NCI-H2081 treated with DMSO at 0.1 percent for 48 hours (cell line): Measurements from ENCODE around the gene LRP1B.
A peak's percentile ranks its signal among the peaks of the same experiment; 100 is the strongest.
"Not testable (repeated sequence)": the region's sequence is repeated elsewhere in the genome, so short reads cannot be mapped to it uniquely, and the experiment has no call there.

Source experiments
- DNase-seq: peaks from one replicate; lab custom pipeline; 2025; lab: John Stamatoyannopoulos, UW

LRP1B gene

DNA sequence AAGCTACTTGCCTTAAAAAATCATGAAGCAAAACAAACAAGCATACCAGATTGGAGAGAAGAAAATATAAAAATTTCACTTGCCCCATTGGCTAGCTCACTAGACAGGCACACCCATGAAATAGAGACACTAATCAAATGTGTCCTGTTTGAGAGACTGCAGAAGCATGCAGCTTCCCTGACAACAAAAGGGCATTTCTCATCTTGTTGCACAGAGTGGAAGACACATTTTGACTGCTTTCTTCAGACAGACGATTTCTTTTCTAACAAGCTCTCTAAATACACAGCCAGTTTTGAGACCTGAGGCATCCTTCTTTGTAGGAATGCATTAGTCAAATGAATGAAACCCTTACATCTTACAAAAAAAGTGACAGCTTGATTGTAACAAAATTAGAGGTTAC, 1792.0 kb downstream of the LRP1B start:
- DNase-seq, result no peak

DNA sequence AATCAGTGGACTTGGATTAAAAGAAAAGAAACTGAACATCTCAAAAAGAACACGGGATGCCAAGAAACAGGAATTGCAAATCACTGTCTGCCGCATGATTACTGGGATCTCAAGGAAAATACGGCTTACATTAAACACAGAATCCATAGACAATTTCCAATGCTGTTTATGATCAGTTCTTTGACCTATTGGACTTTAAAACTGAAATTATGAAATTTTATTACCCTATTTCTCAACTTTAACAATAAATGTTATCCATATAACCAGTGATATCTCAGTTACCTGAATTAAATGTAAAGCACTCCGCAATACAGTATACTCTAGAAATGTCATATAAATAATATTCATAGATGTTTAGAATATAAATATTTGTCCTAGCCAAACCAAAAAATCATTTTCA, 1793.8 kb downstream of the LRP1B start:
- no peak for DNase-seq

DNA sequence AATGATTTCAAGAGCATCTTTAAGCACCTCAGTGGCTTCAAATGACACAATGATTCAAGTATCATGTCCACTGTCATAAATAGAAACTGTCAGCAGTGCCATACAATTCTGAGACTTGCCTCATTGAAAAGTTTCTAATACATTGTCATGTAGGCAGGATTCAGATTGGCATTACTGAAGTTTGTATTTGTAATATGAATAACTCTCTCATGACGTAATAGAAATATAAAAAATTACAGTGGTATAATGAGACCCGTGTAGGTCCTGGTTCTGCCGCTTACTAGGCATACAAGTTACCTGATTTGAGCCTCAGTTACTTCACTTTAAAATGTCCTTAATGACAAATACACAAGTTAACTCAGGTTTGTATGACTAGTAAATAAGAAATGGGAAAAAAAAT, 1814.5 kb downstream of the LRP1B start:
- no peak for DNase-seq

DNA sequence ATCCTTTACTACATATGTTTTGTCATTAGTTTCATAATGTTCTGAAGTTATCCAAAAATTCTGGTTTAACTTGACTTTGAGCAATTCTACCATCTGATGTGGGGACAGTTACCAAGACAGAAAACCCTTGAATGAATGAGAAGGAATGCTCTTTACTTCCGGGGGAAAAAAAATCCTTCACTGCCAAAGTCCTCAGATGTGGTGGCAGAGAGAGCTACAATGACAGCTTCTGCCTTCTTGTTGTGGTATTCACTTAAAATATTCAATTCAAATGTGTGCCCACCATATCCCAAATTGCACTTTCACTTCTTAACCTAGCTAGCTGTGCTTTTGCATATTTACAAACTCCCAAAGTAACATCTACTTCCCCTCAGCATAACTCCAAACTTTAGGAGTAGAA, 1818.9 kb downstream of the LRP1B start:
- DNase-seq, result no peak

DNA sequence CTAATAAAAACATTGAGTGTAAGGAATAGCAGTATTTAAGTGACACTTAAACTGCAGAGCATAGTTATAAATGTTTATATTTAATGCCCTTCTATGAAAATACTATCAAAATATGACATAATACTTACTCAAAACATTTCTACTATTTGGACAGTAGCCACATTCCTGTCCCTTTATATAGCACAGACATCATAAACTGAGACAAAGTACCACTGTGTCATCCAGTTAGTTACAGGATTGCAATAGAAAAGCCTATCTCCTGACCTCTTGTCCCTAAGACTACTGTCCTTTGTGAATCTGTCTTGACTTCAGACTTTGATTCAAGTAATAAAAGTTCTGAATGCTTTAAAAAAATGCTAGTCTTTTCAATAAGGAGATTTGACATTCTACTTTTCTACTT, 1822.1 kb downstream of the LRP1B start:
- no peak for DNase-seq

DNA sequence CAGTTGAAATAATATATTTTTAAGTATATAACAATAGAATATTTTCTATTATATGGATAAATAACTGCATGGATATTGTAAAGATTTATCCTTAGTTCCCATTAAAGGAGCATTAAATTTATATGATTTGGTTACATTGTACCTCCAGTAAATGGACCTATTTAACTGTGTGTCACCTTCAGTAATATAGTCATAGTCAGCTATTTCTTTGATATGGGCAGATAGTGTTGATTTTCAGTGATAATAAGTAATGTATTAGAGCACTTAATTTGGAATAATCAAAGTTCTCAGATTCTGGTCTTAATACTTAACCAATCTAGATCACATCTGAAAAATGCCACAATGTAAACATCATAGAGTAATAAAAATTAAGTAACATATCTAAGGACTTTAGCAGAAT, 1823.3 kb downstream of the LRP1B start:
- no peak for DNase-seq

DNA sequence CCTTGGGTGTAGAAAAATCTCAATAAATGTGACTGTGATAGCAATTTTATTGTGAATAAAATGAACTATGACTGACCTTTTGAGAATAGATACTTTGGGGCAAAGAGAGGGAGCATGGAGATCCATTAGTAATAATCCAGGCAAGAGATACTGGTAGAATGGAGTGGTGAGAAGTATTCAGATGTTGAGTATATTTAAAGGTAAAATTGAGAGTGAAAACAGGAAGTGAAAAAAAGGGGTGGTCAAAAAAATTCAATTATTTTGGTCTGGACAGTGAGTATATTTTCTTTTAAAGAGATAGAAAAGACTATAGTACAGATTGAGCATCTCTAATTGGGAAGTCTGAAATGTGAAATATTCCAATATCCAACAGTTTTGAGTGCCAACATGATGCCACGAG, 1835.0 kb downstream of the LRP1B start:
- DNase-seq, result no peak

DNA sequence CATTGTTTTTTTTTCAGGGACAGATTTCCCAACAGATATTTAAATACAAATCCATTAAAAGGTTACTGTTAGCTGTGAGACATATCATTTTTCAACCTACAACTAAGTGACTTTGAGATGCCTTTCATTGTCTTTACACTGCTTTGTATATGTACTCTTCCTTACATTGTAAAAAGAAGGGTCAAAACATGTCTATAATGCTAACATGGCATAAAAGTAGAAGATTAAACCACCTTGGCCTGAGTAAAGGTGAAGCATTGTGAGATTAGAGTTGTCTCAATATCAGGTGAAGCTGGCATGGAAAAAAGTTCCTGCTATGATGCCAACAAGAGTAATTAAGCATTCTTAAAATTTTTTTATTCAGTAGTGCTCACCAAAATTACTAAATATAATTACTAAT, 1842.1 kb downstream of the LRP1B start:
- DNase-seq, result no peak

DNA sequence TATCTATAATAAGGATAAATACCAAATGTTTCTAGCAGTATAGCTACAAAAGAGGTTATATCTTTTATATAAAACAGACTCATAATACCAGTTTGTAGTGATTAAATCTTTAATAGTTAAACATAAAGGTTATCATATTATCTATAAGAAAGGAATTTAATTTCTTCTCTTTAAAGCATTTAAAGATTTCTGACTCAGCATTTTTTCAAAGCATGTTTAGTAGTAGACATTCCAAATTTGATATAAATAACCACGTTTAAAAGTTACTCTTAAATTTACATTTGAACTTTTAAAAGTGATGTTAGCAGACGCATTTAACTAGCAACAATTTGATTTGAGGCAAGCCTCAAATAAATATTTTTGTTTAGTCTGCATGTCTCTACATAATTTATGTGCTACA, 1842.6 kb downstream of the LRP1B start:
- no peak for DNase-seq

DNA sequence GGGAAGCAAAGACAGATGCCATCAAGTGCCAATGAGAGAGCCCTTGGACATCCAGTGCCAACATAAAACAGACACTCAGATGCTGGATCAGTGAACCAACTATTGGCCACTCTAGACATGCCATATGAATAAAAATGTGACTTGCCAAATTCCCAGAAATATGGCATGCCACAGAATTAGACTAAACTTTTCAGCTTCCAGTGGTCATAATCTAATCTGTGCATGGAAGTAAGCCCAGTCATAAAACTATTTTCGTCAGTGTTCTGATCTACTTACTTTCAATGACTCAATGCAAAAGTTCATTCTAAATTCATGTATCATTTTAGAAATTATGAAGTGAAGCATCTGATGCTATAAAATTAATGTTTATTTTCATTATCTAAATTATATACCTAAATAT, 1844.4 kb downstream of the LRP1B start:
- DNase-seq, result no peak

DNA sequence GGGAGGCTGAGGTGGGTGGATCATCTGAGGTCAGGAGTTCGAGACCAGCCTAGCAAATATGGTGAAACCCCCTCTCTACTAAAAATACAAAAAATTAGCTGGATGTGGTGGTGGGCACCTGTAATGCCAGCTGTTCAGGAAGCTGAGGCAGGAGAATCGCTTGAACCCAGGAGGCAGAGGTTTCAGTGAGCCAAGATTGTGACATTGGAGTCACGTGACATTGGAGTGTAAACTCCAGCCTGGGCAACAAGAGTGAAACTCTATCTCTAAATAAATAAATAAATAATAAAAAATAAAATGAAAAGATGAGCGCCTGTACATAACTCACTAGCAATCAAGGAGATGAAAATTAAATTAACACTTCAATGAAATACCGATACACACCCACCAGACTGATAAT, 1853.5 kb downstream of the LRP1B start:
- not testable (repeated sequence) for DNase-seq

DNA sequence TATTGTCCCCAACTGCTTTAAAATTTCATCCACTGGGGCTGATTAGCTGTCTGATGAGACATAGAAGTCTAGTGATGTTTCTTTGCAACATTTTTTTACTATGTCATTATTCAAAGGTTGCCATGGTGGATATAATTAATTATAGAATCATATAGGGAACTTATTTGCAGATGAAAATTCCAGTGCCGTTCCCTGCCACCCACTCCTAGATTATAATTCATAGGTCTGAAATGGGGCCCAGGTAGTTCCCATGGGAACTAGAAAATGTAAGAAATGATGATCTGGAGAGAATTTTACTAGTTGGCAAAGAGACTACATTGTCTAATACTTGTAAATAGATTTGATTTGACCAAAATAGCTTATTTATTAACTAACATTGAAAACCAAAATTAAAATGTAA, 1854.2 kb downstream of the LRP1B start:
- no peak for DNase-seq

DNA sequence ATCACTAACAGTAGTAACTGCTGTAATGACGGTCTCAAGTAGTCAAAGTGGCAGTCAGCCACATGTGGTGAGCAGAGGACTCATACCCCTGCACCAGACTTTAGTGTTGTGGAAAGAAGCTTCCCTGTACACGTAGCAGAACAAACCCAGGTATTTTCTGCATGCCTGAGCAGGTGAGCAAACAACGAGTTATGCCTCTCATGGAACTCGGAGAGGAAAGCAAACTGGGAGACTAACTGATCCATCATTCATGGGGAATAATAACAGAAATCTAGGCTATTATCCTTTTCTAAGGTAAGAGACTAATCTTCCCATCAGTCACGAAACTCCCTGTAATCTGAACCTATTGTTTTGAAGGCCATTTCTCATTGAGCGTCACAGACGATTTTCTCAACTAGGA, 1855.4 kb downstream of the LRP1B start:
- DNase-seq, result peak; percentile 49

DNA sequence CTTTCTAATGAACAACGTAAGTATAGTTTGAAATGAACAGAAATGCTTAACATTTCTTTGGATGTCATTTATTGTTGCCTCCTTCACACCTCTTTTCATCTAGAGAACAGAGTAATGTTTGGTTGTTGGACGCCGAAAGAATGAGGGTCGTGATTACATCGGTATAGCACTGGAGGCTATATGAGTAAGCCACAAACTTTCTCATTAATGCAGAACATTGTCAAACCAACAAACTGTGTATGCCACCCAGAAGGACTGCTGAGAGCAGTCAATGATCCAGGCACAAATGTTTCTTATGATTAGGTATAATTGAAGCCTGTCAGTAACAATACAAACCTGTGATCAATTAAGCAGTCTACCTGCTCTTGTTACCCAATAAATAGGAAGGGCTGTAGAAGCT, 1855.9 kb downstream of the LRP1B start:
- peak; percentile 46 for DNase-seq

DNA sequence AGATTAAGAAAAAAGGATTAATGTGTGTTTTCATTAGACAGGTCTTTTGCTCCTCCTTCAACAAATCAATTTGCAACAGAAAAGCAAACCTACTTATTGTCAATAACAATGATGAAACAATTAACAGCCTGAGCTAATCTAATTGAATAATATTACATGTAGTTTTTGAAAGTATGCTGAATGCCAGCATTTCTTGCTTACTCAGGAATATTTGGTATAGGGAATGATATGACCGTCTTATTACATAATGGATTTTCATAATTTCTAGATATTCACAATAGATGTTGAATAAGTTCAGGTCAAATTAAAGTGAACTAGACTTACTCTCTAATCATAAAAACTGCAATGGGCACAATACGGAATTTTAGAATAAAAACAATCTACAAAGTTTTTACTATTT, 1856.9 kb downstream of the LRP1B start:
- DNase-seq, result no peak

DNA sequence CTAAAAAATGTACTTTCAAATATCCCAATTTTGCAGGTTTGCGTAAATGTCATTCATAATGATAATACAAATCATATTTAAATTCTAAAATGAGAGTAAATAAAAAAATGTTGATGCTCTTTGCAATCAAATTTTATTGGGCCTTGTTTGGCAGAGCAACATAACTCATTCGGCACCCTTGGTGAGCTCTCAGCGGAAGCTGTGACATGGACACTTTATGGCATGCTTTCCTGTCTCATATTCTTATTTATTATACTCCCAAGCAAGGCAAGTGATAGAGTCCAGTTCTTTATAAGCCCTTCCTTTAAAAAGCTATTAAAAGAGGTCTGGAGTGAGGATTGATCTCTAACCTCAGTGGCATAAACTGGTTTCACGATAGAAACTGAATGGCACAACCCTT, 1857.4 kb downstream of the LRP1B start:
- DNase-seq, result no peak

DNA sequence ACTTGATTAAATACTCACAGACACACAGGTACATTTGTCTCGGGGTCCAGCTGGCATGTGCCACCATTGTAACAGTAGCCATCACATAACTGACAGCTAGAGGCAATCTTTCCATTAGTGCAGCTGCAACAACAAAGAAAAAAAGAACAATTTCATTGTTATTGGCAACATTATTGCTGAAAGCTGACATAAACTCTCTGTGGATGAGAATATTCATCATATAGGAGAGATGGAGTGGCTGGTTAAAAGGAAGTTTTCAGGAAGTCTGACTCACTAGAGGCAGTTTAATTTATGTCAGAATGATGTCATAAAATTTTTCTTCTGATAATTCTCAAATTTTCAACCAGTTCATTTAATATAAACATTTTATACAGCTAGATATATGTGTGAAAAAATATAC, 1860.6 kb downstream of the LRP1B start:
- DNase-seq, result no peak

DNA sequence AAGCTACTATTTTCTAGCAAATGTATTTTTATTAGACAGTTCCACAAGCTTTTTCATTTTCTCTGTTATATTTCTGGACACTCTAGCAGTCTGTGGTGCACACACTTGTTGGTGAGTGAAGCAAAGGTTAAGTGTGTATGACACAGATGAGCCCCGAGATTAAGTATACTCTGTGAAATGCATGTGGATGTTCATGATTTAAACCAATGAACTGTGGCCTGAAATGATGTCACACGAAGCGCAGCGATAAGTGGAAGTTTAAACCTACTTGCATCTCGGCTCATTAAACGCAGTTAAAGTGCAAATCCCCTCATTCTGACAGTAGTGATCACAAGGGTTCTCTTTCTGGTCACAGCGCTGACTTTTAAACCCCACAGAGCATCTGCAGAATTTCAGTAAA, 1861.8 kb downstream of the LRP1B start:
- DNase-seq, result no peak

DNA sequence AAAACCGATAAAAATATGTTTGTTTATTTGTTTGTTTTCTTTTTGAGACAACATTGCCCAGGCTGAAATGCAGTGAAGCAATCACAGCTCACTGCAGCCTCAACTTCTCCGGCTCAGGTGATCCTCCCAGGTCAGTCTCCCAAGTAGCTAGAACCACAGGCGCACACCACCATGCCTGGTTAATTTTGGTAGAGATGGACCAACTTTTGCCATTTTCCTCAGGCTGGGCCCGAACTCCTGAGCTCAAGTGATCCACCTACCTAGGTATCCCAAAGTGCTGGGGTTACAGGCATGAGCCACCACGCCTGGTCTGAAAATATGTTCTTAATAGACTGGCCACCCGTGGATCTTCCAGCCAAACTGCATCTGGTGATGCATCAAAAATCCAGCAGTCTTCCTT, 1867.9 kb downstream of the LRP1B start:
- no peak for DNase-seq

DNA sequence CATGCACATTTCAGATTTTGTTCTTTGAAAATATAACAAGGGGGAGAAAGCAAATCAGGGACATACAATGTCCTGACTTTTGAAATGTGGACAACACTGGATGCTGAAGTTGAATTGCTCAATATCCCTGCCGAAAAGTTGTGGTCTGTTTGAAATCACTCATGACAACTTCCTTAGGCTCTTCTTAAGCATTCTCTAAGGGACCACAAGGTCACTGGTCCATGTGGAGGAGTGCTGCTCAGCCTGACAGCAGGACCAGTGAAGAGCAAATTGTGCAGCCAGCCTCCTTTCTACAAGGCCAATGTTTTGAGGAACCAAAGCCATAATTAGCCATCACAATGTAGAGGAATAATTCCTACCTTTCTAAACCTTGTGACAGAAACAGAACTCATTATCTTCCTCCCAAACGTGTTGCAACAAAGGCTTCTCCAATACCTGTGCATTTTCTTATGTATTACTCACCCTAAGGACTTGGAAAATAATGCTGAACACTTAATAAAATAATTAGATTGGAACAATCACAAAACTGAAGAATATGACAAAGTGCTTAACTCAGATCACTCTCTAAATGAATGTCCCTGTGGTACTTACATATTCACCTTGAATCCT, 1873.0 kb downstream of the LRP1B start:
- no peak for DNase-seq

DNA sequence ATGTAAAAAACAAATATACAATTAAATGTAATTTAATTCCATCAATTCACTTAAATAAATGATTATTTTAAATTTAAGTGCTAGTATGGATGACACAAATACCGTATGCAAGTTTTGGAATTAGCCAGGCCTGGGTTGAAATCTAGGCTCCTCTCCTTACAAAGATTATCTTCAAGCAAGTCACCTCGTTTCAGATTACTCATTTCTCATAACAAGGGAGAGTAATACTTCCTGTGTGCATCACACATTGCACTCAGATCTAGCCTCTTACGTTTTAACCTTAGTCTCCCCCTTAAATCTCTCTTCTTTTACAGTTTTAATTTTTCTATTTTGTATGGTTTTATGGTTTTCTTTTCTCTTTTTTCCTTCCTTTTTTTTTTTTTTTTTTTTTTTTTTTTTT, 1874.7 kb downstream of the LRP1B start:
- DNase-seq, result no peak

DNA sequence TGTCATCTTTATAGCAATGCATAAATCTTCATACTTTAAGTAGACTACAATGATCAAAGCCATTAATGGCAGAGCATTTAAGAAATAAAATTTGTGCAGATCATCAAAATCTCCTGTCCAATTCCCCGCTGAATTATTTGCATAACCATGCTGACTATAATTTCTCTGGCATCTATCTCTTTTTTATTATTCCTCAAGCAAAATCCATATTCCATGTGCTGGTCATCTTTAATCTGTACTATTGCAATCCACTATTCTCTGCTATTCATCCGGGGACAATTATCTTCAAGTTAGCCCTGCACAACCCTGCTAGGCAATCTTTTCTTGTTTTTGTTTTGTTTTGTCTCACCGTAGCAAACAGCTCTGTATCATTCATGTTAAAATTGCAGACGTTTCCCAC, 1881.0 kb downstream of the LRP1B start:
- DNase-seq, result no peak

DNA sequence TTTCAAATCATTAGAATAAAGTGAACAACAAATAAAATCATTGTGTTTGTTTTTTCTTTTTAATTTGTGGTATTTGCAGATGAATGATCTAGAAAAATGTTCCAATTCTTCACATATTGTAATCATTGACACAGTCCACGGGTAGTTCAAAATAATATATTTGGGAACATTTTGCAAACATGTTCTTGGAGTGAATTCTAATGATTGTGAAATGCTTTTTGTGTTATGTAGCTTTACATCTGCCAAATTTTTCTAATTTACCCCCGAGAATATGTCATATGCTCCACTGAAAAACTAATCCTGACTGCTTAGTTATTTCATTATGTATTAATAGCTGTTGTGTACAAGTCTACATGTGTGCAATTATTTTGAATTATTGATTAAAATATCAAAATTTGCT, 1882.2 kb downstream of the LRP1B start:
- no peak for DNase-seq

DNA sequence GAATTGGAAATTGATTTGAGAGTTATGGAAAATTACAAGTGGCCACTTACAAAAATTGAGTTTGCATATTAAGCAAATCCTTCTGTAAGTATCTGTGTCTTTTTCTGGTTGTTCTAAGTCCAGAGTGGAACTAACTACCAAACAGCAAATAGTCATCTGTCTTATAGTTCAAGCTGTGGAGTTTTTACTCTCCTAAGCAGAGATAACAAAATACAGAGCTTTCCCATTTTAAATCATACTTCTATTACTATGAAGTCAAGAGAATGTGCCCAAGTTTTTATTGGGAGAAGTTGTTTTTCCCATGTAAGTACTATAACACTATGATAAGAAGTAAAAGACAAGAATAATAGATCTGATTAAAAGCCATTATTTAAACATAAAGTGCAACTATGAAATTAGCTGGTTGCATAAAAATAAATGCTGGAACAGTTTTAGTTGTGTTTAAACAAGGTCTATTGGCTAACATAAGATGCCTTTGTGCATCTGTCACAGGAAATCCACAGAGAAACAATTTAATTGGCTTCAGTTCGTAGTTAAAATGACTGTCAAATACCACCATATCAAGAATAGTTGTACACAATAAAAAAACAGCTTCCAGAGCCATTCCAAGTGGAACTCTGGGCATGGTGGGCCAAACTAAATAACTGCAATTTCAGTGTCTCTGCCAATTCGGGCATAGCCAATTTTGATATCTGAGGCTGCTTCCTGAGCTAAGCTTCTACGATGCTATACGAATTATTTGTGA, 1883.2 kb downstream of the LRP1B start:
- no peak for DNase-seq
